ENCODE data around the gene GNG7.
"Not testable (repeated sequence)": the region's sequence is repeated elsewhere in the genome, so short reads cannot be mapped to it uniquely, and the experiment has no call there.

Gene GNG7

DNA sequence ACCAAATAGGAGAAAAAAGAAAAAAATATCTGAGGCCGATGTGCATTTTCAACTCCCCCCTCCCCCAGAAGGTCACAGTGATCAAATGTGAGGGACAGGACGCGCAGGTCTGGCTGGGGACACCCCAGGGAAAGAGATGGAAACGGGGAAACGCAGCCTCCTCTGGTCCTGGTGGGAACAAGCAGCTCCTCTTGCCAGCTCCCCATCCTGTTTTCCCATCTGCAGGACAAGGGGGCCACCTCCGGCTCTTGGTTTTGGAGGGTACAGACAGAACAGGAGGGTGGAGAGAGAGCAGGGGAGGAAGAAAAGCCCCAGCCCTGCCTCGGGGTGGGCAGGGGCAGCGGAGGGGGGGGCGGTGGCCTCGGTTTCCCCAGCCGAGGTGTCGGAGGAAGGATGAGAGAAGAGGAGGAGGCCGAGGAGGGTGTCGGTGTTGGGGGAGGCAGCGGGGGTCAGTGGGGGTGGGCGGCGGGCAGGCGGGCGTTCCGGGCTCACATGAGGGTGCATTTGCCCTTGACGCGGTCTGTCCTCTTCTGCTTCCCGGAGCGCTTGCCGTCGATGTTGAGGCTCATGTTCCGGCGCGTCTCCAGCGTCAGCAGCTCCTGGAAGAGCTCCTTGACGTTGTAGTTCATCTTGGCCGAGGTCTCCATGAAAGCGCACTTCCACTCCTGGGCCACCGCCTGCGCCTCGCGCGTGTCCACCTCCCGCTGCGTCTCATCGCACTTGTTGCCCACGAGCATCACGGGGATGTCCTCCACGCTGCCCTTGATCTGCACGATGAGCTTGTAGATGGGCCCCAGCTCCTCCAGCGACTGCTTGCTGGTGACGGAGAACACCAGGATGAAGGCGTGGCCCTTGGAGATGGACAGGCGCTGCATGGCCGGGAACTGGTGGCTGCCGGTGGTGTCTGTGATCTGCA, 14.5 kb upstream of the GNG7 start:
- TF ChIP-seq, protein P1, sequence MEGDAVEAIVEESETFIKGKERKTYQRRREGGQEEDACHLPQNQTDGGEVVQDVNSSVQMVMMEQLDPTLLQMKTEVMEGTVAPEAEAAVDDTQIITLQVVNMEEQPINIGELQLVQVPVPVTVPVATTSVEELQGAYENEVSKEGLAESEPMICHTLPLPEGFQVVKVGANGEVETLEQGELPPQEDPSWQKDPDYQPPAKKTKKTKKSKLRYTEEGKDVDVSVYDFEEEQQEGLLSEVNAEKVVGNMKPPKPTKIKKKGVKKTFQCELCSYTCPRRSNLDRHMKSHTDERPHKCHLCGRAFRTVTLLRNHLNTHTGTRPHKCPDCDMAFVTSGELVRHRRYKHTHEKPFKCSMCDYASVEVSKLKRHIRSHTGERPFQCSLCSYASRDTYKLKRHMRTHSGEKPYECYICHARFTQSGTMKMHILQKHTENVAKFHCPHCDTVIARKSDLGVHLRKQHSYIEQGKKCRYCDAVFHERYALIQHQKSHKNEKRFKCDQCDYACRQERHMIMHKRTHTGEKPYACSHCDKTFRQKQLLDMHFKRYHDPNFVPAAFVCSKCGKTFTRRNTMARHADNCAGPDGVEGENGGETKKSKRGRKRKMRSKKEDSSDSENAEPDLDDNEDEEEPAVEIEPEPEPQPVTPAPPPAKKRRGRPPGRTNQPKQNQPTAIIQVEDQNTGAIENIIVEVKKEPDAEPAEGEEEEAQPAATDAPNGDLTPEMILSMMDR (IDR thresholded peaks at IDR 0.05; ENCODE audit: low read depth, low read length, missing control alignments) = no peak
- H3K4me3 ChIP-seq (ENCODE audit: low read depth, low read length) = no peak overlapping the region
- in situ Hi-C loops (cut with HindIII; ENCODE audit: low sequenced_read_pairs) = no loop called here
- DNase-seq (ENCODE audit: low read depth) = no peak

DNA sequence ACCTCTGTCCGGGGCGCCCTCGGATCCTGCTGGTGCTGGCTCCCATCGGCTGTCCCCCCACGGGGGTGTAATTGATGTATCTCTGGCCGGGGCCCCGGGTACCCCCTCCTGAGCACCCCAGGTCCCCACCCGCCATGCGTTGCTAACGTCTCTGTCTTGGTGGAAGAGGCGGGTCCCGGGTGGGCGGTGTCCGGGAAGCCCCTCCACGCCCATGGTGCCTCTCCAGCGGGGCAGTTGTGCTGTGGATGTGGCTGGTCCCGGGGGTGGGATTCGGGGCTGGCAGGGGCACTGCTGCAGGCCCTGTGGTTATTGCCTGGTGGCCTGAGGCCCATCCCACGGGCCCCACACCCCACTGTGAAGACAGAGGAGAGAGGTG, 13.8 kb upstream of the GNG7 start:
- no peak for DNase-seq (ENCODE audit: low read depth)
- in situ Hi-C loops (cut with HindIII; ENCODE audit: low sequenced_read_pairs) = no loop called here
- no peak overlapping the region for H3K4me3 ChIP-seq (ENCODE audit: low read depth, low read length)
- TF ChIP-seq, protein P1 (IDR thresholded peaks at IDR 0.05; ENCODE audit: low read depth, low read length, missing control alignments) = no peak

DNA sequence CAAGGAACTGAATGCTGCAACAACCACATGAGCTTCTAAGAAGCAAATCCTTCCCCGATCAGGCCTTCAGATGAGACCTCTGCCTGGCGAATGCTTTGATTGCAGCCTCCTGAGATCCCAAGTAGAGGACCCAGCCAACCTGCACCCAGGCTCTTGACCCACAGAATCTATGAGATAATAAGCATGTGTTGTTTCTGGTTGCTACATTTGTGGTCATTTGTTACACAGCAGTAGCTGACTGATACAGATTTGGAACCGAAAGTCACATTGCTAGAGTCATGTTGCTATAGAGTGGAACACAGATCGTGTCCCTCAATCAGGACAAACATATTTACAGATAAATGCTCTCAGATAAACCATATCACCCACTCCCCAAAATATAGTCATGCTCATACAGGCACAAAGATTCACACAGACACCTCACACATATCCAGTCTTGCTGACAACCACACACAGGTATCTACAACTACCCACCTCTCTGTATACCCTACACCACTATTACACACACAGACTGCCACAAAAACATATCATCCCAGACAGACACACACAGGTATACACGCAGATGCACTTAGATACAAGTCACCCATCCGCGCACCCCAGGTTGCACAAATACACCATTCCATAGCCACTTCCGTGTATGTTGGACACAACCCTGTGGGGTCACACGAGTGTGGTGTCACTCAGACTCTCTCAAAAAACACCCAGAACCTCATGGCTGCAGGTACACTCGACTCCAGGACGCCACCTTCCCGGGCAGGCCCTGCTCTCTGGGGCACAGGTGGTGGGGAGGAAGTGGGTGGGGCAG, 13.2 kb upstream of the GNG7 start:
- no peak overlapping the region for H3K4me3 ChIP-seq (ENCODE audit: low read depth, low read length)
- no peak for DNase-seq (ENCODE audit: low read depth)
- in situ Hi-C loops (cut with HindIII; ENCODE audit: low sequenced_read_pairs) = no loop called here
- TF ChIP-seq, protein P1 (IDR thresholded peaks at IDR 0.05; ENCODE audit: low read depth, low read length, missing control alignments) = no peak

DNA sequence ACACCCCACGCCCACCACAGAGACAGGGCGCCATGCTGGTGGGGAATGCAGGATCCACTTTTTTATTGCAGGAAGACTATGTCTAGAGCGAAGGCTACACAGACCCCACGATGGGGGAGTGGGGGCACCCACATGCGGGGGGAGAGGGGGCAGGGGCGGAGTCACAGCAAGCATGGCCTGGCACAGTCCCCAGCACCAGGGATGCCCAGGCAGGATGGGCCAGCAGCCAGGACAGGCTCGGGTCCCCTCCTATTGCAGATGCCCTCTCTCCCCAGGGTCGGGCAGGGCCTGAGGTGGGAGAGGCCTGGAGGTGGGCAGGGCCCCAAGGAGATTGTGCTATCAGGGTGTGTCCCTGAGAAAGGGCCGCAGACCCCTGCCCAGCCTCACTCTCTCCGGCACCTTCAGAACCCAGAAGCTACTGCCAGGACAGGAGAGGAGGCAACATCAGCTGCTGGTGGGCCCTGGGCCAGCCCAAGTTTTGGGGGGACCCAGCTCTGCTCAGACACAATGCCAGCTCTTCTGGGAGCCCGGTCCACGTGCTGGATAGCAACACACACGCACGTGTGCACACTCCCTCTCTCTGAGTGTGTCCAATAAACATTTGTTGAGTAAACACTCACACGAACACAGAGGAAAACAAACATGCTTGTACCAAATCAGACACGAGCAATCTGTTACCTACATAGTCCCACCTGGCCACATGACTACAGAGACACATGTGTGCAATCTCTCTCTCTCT, 12.2 kb upstream of the GNG7 start:
- in situ Hi-C loops (cut with HindIII; ENCODE audit: low sequenced_read_pairs) = no loop called here
- TF ChIP-seq, protein P1 (IDR thresholded peaks at IDR 0.05; ENCODE audit: low read depth, low read length, missing control alignments) = no peak
- no peak for DNase-seq (ENCODE audit: low read depth)
- no peak overlapping the region for H3K4me3 ChIP-seq (ENCODE audit: low read depth, low read length)

DNA sequence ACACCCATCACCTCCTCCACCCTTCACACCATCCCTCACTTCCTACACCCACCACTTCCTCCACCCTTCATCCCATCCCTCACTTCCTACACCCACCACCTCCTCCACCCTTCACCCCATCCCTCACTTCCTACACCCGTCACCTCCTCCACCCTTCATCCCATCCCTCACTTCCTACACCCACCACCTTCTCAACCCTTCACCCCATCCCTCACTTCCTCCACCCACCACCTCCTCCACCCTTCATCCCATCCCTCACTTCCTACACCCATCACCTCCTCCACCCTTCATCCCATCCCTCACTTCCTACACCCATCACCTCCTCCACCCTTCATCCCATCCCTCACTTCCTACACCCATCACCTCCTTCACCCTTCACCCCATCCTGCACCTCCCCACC, 11.6 kb upstream of the GNG7 start:
- H3K4me3 ChIP-seq (ENCODE audit: low read depth, low read length); DNase-seq (ENCODE audit: low read depth); in situ Hi-C loops (cut with HindIII; ENCODE audit: low sequenced_read_pairs): not testable (repeated sequence)

DNA sequence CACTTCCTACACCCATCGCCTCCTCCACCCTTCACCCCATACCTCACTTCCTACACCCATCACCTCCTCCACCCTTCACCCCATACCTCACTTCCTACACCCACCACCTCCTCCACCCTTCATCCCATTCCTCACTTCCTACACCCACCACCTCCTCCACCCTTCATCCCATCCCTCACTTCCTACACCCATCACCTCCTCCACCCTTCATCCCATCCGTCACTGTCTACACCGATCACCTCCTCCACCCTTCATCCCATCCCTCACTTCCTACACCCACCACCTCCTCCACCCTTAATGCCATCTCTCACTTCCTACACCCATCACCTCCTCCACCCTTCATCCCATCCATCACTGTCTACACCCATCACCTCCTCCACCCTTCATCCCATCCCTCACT, 10.7 kb upstream of the GNG7 start:
- H3K4me3 ChIP-seq (ENCODE audit: low read depth, low read length); DNase-seq (ENCODE audit: low read depth); in situ Hi-C loops (cut with HindIII; ENCODE audit: low sequenced_read_pairs): not testable (repeated sequence)

DNA sequence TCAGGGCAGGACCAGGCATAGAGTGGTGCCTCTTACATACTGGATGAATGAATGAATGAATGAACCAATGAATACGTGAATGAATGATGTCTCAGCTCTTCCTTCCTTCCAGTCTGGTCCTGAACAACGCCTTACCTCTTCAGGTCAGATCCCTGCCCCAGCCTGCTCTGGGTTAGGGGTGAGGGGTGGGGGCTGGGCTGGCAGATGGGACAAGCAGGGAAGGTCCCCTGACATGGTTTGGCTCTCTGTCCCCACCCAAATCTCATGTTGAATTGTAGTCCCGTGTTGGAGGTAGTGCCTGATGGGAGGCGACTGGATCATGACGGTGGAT, 9.3 kb upstream of the GNG7 start:
- TF ChIP-seq, protein P1 (IDR thresholded peaks at IDR 0.05; ENCODE audit: low read depth, low read length, missing control alignments) = no peak
- DNase-seq (ENCODE audit: low read depth) = no peak
- no peak overlapping the region for H3K4me3 ChIP-seq (ENCODE audit: low read depth, low read length)
- in situ Hi-C loops (cut with HindIII; ENCODE audit: low sequenced_read_pairs) = no loop called here
